GM19328 (cell line): ENCODE measurements around the gene ANKS1A.

ENCODE experiments used
- ATAC-seq: cut with Tn5 transposase; IDR thresholded peaks from one replicate; pipeline ENCODE4 v1.9.1; 2021; ENCODE audit warnings: mild to moderate bottlenecking, moderate library complexity; ENCODE audit not compliant: unreplicated experiment

ANKS1A gene

DNA sequence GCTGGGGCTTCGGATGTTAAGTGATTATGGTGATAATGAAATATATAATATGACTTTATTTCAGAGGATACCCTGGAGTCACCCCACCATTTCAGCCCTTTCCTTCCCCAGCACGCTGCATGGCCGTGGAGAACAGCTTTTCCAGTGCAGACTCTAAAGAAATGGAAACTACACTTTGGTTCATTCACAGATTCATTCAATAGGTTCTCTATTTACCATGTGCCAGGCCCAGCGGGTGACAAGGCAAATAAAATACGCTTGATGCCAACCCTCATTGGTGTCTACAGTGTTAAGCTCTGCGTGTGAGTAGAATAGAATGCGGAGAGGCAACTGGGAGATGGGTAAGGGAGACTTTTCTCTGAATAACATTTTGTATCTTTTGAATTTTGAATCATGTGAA is 162.3 kb downstream of the ANKS1A start:
- ATAC-seq: no peak

DNA sequence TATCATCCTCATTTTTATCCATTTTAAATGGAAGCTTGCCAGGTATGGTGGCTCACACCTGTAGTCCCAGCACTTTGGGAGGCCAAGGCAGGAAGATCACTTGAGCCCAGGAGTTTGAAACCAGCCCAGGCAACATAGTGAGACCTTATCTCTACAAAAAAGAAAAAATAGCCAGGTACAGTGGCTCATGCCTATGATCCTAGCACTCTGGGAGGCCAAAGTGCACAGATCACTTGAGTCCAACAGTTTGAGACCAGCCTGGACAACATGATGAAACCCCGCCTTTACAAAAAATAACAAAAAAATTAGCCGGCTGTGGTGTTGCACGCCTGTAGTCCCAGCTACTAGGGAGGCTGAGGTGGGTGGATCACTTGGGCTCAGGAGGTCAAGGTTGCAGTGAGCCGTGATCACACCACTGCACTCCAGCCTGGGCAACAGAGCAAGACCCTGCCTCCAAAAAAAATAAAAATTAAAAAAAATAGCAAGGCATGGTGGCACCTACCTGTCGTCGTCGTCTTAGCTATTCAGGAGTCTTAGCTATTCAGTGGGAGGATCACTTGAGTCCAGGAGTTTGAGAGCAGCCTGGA is 163.0 kb downstream of the ANKS1A start:
- no peak for ATAC-seq

DNA sequence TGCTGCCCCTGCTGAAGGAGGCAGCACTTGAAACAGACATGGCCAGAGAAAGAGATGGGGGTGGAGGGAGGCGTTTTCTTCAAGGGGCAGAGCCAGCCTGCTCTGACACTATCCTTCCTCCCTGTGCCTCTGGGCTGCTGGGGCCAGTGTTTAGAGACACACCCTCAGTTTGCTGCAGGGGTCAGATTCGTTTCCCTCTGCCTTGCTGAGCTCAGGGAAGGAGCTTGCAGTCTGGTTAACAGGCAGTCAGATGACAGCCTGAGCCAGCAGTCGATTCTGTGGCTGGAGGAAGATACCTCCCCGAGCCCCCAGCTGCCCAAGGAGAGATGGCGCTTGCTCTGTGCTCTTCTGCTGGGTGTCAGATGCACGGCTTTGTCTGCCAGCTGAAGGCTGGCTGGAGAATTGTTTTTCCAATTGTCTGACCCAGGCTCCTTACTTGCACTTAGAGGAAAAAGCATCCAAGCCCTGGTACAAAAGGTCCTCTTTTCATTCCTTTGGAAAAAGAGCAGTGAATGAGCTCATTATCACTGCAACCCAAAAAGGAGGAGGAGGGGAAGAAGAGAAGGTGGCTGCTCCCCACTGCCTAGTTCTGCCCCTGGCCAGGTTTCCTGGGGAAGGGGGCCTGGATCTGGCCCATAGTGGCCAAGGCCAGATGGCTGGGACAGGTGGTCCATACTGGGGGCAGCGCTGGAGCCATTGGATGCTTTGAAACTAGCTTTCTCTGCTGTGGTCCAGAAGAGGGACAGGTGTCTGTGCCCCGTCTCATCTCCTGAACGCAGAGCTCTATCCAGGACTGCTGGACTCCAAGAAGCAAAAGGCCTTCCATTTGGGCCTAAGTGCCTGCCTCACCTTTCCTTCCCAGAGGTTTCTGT is 163.9 kb downstream of the ANKS1A start:
- ATAC-seq: no peak

DNA sequence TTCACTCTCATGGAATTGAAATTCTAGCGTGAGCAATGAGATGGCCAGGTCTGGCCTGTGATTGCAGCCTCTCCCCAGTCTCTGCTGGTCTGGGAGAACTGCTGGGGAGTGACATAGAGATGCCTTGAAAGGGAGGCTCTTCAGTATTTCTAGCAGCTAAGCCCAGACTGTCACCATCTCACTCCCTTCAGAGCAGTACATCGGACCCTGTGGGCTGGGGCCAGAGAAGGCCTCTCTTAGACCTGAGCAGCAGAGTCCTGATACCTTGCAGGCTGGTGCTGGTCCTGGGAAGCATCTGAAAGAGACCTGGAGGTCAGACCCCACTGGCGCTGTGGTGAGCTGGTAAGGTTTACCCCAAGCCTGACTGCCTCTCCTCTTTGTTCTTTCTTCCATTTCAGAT is 164.6 kb downstream of the ANKS1A start:
- ATAC-seq: no peak

DNA sequence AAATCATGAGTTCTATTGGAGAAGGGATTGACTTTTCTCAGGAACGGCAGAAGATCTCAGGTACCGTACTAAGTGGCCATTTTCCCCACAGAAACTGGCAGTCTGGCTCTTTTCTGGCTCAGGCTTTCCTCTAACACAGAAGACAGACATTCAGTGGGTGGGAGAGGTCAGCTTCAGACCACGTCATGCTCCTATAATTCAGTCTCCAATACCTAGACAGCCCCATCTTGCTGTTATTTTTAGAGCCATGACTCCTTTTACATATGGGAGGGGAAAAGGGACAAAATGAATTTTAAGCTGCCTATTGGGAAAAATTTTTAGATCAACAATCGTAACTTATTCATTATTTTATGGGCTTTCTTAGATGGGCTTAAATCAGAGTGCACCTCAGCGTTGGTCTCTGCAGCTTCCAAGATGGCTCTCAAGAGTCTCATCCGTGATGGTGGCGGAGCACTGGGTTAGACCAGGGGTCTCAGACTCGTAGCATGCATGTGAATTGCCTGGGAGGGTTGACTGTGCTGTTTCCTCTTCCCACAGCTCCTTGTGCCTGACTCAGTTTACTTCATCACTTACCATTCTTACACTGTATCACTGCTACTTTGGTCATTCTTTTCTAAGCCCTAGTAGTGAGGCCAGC is 165.2 kb downstream of the ANKS1A start:
- ATAC-seq: no peak

DNA sequence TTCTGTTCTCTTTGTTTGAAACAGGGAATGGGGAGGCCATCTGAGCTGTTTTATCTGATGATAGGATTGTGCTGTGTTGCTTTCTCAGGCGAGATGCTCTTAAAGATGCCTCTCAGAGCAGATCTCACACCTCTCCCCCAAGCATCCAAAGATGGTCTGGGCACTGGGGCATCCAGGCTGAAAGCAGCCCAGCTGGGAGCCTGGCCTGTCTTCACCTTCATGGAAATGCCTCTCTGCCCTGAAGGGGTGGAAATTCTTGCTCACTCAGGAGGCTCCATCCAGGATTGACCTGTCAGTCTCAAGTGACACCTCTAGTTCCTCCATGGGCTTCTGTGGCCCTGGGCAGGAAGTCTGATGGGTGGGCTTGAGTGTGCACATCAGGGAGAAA is 165.7 kb downstream of the ANKS1A start:
- no peak for ATAC-seq

DNA sequence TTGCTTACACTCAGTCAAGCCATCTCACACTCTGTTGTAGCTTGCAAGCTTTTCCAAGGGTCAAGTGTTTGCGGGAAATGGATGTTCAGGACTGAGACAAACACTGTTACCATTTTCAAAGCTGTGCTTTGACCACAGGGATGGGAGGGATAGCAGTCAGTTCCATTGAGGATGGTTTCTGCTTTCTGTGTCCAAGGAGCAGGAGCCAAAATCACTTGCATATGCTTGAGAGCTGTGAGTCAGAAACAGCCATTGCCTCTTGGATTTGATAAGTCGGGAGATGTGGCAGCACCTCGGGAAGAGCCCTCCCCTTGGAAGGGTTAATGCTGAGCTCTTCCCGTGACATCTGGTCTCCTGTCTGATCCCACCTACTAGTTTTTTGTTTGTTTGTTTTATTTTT is 166.8 kb downstream of the ANKS1A start:
- ATAC-seq: no peak

DNA sequence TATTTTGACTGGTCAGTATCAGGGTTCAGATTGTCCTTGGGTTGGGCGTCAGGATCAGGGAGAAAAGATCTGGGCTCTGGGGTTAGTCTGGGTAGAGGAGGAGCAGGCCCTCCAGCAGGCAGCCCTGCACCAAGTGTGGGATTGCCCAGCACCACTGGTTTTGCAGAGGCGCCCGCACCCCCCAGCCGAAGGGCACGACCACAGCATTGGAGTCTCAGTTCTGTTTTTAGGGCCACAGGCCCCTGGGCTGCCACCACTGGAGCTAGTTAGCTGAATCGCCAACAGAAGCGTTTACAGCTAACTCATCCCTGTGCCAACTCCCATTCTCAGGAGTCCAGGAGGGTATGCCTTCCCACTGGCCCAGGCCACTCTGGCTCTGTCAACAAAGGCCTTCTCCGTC is 167.9 kb downstream of the ANKS1A start:
- ATAC-seq: no peak

DNA sequence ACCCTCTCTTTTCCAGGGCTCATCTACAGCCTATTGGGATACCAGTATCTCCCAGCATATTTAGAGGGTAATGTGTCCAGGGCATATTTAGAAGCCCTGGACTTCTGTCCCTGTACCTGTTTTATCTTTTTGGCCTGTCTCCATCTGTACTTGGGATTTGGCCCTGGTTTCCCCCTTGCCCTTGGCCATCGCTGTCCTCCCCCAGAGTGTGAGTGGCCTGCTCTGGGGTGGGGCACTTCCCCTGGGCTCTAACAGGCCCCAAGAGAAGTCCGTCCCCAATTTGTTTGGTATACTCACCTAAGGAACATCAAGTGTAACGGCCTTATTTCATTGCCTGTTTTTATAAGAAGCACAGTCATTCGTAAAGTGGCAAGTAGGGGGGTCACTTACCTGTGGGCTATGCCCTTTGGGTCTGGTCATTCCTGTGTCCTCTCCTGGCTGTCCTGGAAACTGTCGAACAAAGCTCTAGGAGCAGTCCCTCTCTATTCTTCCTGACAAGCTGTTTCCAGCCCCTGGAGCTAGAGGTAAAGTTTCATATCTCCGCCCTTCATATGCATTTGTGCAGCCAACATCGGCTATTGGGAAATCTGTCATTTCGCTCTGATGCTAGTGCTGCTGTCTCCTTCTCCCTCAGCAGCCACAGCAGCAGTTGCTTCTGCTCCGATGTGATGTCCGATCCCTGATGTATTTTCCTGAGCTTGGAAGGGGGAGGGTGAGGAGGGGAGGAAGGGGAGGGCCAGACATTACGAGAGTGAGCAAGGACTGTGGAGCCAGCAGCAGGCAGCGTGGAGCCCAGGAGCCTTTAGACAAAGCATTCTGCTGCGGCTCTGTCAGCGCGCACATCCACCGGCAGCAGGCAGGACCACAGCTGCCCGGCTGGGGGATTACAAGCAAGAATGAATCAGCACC is 168.6 kb downstream of the ANKS1A start:
- ATAC-seq: no peak

DNA sequence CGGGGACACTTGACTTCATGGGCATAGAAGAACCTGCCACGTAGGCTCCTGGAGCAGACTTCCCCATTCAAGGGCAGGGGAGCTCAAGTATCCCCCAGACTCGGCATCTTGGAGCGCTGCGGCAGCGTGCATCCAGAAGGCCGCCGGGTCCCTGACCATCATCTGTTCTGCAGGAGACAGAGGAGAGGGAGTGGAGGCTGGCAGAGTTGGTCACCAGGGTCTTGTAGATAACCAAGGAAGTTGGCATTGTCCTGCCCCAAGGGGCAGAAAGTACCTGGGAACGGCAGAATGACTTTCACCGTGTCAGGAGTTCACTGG is 169.3 kb downstream of the ANKS1A start:
- ATAC-seq: no peak

DNA sequence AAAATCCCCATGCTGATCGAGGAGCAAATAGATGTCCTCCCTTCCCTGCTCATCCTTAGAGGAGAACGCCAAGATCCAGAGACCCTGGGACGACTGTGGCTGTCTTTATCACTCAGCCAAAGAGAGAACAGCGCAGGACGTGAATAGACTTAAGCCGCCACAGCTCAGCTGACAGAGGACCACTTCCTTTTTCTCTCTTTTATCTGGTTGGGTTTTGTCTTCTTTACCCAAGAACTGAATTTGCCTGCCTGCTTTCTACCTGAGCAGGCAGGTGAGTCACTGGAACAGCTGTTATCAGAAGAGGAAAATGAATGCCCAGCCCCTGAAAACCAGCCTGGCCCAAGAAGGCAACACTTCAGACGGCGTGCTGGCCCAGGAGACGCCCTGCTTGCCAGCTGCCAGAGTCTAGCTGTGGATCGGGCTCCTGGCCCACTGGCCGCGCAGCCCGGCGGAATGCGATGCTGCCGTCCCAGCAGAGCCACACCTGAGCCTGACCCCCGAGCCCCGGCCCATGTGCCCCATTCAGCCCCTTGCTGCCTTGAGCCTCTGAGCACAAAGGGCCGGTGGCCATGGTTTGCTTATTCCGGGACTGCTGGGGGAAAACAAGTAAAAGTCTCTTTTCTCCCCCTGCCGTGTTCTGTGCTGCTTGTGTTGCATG is 169.9 kb downstream of the ANKS1A start:
- no peak for ATAC-seq

DNA sequence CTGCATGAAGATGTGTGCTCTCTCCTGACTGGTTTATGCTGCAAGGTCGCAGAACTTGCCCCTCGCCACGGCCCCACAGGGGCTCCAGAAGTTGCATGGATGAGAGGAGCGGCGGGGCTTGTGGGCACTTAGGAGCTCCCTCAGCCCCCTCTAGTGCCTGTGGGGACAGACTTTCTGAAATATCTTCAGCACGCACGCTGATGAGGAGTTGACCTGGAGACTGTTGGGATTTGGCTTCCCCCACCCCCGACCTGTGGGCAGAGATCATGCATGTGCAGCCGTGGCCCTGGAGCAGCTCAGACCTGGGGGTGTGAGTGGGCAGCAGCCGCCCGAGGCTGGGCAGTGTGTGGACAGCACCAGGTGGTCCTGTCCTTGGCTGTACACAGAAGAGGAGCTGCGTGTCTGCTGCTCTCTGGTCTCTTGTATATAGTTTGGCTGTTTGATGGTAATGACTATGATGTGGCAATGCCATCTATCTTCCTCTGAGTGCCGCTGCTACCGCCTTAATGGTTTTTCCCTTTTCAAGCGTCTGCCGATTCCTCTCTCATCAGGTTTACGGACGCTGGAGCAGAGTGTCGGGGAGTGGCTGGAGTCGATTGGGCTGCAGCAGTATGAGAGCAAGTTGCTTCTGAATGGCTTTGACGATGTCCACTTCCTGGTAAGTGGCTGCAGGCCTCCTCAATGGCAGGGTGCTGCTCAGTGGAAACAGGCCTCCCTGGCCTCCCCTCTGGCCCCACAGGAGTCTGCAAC is 170.7 kb downstream of the ANKS1A start:
- ATAC-seq: no peak

DNA sequence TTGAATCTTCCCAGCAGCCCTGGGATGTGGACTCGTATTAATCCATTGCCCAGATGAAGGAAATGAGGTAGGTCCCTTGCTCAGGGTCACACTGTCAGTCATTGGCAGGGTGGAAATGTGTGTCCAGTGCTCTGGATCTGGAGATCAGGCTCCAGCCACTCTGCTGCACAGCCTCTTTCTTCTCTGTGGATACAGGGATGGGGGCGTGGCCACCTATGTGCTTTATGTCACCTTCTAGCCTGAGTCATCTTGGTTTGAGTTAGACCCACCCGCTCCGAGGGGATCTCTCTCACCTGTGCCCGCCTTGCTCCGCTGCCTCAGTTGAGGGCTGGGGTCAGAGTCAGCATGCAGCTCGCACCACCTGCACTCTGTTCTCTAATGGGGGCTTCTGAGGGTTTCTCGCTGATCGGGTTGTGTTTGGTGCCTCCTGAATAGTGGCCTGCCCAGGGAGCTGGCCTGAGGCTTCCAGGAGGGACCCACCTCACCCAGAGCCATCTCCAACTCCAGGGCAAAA is 172.1 kb downstream of the ANKS1A start:
- no peak for ATAC-seq

DNA sequence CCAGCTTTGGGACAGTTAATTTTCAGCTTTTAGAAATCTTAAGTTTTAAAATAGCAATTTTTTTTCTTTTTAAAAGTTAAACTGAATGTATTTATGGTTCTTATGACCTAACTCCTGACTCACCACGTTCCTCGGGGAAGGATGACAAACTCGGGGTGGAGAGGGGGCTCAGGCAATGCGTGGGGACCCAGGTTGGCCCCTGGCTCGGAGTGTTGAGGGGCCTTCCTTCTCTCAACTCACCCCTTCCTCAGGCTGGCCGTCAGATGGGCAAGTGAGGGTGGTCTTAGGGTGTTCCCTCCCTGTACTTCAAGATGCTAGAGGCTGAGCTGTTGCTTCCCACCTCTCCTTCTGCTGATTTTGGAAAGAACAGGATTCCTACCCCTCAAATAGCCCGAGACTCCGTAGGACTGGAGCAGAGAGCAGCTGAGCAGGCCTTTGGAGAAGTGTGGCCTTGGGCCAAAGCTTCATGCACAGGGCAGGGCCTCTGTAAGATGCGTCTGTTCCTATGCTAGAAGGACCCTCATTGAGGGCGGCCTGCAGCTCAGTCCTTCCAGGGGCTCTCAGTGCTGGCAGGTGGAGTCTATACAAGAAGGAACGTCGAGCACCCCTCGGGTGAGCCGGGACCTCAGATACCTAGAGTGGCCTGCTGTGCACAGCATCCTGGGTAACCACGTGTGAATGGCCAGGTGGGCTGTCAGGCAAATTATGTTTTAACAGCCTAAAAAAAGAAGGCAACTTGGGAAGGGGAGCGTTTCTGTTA is 172.8 kb downstream of the ANKS1A start:
- ATAC-seq: no peak

DNA sequence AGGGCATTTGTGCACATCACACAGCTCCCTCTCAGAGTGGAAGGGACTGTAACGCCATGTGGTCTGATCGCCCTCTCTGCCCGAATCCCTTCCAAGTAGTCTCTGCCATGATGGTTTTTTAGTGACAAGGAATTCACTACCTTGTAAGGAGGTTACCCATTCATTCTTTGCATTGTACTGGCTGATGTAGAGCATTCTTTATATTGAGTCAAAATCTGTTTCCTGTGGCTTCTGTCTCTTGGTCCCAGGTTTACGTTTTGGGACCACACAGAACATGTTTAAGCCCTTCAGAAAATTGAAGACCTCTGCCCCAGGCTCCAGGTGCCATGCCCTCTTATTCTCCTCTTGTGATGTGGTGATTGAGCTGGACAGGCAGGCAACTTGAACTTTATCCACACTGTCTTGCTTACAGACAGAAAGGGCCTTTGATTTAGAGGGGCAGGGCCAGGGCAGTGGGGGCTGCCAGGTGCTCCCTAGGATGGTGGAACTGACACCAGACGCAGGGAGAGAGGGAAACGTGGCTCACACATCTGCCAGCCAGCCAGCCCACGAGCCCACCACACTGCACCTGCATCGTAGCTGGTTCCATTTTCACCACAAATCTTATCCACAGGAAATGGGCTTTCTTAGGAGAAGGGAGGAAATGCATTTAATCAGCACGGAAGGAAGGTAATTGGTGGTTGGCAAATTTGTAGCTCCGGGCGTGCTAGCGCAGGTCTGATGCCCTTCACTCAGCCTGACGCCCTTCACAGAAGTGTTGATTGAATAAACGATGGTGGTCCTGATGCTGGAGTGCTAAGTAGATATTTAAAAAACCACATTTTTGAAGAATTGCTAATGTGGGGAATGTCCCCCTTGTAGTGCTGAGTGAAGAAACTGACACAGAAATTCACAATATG is 173.9 kb downstream of the ANKS1A start:
- no peak for ATAC-seq

DNA sequence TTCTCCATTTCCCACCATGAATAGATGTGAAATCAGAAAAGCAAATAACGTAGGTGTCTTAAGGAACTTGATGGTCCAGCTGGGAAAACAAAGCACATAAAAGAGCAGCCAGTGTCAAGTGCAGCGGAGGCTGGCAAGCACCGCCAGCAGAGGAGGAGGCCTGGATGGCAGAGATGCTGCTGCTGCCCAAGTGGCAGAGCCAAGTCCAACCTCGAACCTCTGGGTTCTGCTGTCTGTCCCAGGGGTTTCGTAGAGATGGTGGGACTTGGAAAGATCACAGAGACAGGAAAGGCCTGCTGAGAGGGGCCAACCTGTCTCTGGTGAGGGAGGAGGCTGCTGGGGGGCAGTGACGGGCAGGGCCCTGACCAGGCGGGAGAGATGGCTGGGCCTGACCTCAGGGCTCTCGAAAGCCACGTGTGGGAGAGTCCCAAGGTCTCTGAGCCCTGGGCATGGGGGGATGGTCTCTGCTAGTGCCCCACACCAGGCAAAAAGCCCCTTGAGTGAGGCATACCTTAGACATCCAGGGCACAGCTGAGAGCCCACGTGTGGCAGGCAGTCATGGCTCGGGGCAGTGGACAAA is 174.7 kb downstream of the ANKS1A start:
- no peak for ATAC-seq

DNA sequence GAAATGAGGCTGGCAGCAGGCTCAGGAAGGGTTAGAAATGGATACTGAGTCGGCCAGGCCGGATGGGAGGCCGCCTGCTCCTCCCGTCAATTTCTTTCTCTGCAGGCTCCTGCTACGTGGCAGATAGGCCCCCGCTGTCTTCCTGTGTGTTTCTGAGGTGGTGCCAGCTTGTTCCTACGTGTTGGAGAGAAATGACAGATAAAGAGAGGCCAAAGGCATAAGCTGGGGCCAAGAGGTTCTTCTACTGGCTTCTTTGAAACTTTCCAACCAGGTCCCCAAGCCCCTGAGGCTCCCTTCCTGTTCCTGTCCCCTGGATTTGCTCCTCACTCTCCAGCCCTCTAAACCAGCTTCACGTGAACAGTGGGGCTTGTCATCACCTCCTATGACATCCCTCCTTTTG is 175.2 kb downstream of the ANKS1A start:
- no peak for ATAC-seq
